Stimulated activated CD4-positive, alpha-beta T cell treated with anti-CD3 and anti-CD28 coated beads, TNF-alpha, amount 100 ng/mL, for 48 hours (primary cell): ENCODE data around the gene MAP4K1.
"Not testable (repeated sequence)": the region's sequence is repeated elsewhere in the genome, so short reads cannot be mapped to it uniquely, and the experiment has no call there.

Experiments used
- DNase-seq, 3 donors: peaks; one replicate each; pipeline ENCODE4 v3.0.0-alpha.2; 2020; ENCODE audit warnings: low read depth in 3 of 3

The MAP4K1 gene

DNA sequence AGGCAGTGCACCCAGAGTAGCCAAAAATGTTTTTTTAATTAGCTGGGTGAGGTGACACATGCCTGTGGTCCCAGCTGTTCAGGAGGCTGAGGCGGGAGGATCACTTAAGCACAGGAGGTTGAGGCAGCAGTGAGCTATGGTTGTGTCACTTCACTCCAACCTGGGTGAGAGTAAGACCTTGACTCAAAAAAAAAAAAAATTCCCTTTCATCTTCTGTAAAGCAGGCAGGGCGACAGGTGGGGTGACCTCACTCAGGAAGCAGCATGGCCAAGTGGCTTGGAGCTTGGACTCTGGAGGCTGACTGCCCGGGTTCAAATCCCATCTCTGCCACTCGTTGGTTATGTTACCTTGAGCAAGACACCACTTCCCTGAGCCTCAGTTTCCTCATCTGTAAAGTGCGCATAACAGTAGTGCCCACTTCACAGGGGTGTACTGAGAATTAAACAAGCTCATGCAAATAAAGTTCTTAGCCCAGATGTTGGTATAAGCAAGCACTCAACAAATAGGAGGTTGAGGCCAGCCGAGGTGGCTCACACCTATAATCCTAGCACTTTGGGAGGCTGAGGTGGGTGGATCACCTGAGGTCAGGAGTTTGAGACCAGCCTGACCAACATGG lies 48.3 kb downstream of the MAP4K1 start:
- DNase-seq = no peak

DNA sequence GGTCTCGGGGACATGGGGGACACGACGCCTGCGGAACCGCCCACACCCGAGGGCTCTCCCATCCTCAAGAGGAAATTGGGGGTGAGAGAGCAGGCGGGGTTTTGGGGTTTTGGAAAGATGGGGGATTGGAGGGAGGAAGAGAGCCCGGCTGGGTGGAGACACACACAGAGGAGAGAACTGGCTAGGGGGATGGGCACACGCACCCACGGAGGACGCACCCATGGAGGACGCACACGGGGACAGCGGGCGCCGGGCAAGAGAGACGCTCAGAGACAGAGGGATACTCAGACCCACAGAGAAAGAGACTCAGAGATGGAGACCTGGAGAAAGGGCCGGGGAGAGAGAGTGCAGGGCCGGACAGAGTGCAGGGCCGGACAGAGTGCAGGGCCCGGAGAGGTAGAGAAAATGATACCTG lies 52.1 kb downstream of the MAP4K1 start:
- DNase-seq = no peak

DNA sequence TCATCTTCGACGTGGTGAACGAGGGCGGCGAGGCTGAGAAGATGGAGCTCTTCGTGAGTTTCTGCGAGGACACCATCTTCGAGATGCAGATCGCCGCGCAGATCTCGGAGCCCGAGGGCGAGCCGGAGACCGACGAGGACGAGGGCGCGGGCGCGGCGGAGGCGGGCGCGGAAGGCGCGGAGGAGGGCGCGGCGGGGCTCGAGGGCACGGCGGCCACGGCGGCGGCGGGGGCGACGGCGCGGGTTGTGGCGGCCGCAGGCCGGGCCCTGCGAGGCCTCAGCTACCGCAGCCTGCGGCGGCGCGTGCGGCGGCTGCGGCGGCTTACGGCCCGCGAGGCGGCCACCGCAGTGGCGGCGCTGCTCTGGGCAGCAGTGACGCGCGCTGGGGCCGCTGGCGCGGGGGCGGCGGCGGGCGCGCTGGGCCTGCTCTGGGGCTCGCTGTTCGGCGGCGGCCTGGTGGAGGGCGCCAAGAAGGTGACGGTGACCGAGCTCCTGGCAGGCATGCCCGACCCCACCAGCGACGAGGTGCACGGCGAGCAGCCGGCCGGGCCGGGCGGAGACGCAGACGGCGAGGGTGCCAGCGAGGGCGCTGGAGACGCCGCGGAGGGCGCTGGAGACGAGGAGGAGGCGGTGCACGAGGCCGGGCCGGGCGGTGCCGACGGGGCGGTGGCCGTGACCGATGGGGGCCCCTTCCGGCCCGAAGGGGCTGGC lies 52.6 kb downstream of the MAP4K1 start:
- DNase-seq = no peak

DNA sequence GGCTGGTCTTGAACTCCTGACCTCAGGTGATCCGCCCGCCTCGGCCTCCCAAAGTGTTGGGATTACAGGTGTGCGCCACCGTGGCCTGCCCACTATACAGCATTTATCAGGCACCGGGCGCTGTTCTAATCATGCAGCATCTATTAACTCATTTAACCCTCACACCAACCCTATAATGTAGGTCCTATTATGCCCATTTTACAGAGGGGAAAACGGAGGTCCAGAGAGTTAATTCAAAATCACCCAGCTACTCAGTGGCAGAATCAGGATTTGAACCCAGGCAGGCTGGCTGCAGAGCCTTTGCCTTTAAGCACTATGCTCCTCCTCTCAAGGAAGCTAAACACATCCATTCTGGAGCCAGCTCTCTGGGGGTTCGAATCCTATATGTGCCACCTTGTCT lies 54.3 kb downstream of the MAP4K1 start:
- no peak for DNase-seq

DNA sequence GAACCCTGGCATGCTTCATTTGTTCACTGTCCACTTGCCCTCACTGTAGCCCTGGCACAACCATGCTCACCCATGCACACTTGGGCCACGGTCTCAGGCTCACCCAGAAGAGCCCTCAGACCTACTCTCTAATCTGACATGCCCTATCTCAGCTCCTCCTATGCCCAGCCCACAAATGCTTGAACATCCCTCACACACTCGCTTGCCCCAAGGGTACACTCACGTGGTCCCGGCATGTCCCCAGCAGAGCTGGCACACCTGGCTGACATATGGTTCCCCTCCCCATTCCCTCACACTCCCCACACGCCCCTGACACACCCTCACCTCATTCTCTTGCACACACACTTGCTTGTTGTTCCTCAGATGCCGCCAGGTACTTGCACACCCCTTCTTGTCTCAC lies 55.7 kb downstream of the MAP4K1 start:
- DNase-seq = no peak

DNA sequence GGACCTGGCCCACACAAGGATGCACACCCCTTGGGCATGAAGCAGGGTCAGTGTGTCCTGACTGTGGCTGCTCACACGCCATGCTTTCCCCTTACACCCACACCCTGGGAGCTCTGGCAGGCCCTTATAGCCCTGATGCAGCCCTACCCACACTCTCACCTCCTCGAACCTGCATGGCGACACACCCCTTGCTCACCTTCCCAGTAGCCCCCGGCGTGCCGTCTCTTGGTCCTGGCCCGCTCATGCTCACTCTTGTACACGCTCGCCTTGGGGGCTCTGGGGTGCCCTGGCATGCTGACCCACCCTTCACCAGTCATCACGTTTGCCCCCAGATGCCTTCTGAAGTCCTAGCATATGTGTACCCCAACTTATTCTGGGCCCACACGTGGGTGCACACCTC lies 56.1 kb downstream of the MAP4K1 start:
- DNase-seq = no peak

DNA sequence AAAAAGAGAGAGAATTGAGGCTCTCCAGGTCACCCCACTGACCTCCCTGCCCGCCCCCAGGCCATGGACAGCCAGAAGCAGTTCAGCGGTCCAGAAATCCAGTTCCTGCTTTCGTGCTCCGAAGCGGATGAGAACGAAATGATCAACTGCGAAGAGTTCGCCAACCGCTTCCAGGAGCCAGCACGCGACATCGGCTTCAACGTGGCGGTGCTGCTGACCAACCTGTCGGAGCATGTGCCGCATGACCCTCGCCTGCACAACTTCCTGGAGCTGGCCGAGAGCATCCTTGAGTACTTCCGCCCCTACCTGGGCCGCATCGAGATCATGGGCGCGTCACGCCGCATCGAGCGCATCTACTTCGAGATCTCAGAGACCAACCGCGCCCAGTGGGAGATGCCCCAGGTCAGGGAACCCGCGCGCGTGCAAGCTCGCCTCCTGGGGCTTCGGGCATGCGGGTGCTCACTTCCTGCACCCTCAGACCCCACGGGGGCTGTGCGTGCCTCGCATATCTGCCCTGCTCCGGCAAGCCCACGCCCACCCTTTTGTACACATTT lies 56.6 kb downstream of the MAP4K1 start:
- DNase-seq = no peak

DNA sequence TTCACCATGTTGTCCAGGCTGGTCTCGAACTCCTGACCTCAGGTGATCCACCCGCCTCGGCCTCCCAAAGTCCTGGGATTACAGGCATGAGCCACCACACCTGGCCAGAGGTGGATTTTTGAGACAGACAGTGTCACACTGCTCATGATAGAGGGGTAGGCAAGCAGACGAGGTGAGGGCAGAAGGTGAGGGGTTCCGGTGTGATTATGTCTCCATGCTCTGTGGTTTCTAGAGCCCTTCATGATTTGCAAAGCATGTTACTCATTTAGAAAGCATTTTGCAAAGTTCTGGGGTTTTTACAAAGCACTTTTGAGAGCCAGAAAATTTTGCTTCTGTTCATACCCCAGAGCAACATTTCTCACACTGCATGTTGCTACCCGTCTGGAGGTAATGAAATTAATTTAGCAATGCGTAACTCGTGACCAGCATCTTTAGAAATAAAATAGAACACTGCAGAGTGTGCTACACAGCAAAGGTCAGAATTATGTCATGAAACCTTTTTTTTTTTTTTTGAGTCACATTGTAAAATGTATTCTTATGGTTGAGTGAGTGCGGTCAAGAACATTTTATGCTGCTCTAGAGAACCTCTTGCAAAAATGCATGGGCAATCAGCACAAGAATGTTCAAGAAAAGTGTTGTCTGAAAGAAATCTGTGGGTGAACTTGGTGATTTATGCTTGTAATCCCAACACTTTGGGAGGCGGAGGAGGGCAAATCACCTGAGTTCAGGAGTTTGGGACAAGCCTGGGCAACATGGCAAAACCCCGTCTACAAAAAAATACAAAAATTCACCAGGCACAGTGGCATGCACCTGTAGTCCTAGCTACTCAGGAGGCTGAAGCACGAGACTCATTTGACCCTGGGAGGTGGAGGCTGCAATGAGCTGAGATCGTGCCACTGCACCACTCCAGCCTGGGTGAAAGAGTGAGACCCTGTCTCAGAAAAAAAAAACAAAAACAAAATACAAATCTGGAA lies 58.0 kb downstream of the MAP4K1 start:
- DNase-seq = no peak

DNA sequence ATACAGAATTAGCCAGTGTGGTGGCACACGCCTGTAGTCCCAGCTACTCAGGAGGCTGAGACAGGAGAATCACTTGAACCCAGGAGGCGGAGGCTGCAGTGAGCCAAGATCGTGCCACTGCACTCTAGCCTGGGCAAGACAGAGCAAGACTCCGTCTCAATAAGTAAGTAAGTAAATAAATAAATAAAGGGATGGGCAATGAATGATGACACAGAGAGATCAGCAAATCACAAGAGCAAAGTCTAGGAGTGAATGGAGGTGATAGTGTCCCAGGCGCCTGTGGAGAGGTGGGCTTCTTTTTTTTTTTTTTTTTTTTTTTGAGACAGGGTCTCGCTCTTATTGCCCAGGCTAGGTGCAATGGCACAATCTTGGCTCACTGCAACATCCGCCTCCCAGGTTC lies 58.8 kb downstream of the MAP4K1 start:
- DNase-seq = not testable (repeated sequence)

DNA sequence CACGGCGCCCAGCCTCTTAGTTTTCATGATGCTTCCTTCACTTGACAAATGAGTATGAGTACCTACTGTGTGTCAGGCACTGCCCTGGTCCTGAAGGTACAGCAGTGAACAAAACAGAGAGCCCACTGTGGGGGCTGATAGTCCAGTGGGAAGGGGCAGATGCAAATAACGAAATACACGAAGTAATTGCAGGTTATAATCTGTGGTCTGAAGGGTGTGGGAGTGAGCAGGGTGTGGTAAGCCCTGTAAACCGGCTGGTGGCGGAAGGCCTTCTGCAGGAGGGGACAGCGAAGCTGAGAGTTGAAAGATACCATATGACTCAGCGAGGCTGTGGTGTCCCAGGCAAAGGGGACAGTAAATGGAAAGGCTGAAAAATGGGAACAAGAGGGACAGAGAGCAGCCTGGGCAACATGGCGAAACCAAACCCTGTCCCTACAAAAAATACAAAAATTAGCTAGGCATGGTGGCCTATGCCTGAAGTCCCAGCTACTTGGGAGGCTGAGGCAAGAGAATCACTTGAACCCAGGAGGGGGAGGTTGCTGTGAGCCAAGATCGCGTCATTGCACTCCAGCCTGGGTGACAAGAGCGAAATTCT lies 60.5 kb downstream of the MAP4K1 start:
- DNase-seq = no peak

DNA sequence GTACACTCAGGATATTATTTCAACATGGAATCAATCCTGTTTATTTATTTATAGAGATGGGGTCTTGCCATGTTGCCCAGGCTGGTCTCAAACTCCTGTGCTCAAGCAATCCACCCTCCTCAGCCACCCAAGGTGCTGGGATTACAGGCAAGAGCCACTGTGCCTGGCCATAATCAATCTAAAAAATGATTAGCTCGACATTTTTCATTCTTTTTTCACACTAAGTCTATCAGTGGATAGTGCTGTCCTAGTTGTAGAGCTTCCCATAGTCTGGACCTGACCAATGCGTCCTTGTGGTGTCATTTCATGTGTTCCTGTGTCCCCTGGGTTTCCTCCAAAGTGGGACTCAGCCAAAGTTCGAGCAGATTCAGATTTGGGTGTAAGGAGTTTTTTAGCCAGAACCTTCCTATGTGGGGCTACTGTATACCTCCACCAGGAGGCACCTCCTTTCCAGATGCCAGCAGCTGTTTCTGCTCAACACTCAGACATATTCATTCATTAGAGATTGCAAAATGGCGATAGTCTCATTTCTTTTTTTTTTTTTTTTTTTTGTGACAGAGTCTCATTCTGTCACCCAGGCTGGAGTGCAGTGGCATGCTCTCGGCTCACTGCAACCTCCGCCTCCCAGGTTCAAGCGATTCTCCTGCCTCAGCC lies 61.1 kb downstream of the MAP4K1 start:
- DNase-seq = no peak

DNA sequence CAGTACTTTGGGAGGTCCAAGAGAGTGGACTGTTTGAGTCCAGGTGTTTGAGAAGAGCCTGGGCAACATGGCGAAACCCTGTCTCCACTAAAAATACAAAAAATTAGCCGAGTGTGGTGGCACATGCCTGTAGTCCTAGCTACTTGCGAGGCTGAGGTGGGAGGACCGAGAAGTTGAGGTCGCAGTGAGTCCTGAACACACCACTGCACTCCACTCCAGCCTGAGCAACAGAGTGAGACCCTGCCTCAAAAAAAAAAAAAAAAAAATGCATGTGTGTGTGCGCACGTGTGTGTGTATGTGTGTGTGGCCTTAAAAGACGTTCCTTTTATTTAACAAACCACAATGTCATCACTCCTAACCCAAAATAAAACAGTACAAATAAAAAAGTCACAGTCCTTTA lies 62.6 kb downstream of the MAP4K1 start:
- no peak for DNase-seq

DNA sequence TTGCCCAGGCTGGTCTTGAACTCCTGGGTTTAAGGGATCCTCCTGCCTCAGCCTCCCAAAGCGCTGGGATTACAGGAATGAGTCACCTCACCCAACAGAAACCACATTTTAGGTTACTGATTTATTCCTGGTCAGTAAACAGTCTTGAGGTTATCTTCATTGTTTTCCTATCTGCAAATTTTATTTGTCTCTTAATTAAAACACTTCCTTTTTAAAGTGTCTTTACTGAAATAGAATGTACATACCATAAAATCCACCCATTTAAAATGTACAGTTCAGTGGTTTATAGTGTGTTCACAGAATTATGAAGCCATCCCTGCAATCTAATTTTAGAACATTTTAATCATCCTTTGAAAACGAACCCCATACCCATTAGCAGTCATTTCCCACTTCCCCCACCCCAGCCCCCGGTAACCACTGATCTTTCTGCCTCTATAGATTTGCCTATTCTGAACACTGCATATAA lies 63.0 kb downstream of the MAP4K1 start:
- DNase-seq = no peak

DNA sequence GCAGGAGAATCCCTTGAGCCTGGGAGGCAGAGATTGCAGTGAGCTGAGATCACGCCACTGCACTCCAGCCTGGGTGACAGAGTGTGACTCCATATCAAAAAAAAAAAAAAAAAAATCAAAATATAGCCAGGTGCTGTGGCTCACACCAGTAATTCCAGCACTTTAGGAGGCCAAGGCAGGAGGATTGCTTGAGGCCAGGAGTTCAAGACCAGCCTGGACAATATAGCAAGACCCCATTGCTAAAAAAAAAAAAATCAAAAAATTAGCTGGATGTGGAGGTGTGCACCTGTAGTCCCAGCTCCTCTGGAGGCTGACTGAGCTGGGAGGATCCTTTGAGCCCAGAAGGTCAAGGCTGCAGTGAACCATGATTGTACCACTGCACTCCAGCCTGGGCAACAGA lies 64.5 kb downstream of the MAP4K1 start:
- not testable (repeated sequence) for DNase-seq

DNA sequence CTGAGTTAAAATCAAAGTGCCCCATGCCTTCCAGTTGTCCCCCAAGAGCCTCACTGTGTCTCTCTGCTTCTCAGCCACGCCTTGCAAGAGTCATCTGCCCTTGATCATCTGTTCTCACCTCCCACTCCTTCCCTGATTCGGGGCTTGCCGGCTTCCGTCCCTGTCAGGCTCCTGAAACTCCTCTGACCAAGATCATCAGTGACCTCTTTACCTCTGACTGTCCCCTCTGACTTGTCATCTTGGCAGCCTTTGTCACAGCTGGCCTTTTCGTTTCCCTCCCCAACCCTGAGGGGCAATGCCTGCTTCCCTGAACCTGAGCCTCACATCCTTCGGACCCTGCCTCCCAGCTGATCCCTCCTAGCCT lies 66.3 kb downstream of the MAP4K1 start:
- peak in 2 of 3 donors; percentile 50 for DNase-seq

DNA sequence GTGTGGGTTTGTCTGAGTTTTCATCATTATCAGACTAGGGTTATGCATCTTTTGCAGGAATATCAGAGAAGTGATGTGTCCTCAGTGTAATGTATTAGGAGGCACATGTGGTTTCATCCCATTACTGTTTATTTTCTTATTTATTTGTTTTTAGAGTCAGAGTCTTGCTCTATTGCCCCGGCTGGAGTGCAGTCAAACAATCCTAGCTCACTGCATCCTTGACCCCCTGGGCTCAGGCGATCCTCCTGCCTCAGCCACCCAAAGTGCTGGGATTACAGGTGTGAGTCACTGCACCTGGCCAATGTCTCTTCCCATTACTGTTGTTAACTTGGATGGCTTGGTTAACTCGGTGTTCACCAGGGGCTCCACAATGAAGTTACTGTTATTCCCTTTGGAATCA lies 67.4 kb downstream of the MAP4K1 start:
- no peak for DNase-seq

DNA sequence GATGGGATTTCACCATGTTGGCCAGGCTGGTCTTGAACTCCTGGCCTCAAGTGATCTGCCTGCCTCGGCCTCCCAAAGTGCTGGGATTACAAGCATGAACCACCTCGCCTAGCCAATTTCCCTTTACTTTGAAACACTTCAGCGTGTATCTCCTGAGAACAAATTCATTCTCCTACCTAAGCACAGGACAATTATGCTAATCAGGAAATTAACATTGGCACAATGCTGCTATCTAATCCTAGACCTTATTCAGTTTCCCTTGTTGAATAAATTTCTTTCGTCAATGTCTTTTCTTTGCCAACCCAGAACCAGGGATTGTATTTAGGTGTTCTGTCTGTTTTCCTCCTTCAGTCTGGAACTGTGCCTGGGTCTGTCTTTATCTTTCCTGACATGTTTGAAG lies 67.8 kb downstream of the MAP4K1 start:
- DNase-seq = no peak

DNA sequence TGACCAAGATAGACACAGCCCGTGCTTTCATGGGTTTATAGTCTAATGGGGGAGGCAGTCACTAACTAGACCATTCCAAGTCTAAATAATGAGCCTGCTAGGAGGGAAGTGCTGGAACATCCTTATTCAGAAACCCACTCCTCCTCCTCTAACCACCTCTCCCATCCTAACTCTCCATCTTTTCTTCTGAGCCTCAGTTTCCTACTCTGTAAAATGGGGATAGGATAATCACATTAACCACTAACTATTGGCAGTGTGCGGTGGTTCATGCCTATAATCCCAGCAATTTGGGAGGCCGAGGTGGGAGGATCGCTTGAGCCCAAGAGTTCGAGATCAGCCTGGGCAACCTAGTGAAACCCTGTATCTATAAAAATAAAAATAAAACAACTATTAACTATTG lies 68.7 kb downstream of the MAP4K1 start:
- DNase-seq = no peak

DNA sequence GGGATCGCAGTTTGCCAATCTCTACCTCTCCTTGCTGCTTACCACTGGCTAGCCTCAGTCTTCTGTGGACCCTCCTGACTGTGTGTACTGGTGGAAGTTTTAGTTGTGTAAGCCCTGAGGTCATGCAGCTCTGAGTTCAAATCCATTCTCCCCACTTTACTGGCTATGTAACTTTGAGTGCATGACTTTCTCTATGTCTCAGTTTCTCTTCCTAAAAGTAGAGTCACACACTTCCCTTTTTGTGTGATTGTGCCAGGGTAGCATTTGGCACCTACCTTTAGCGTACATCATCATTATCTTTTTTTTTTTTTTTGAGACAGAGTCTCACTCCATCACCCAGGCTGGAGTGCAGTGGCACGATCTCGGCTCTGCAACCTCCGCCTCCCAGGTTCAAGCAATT lies 70.3 kb downstream of the MAP4K1 start:
- DNase-seq = no peak

DNA sequence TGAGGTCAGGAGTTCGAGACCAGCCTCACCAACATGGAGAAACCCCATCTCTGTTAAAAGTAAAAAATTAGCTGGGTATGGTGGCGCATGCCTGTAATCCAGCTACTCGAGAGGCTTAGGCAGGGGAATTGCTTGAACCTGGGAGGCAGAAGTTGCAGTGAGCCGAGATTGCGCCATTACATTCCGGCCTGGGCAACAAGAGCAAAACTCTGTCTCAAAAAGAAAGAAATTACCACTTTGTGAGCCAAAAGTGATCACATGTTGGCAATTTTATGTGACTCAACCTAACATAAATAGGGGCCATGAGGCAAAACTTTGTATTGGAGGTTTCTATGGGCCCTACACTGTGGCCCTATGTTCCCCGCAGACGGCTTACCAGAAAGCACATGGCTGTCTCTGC lies 72.2 kb downstream of the MAP4K1 start:
- DNase-seq = no peak

DNA sequence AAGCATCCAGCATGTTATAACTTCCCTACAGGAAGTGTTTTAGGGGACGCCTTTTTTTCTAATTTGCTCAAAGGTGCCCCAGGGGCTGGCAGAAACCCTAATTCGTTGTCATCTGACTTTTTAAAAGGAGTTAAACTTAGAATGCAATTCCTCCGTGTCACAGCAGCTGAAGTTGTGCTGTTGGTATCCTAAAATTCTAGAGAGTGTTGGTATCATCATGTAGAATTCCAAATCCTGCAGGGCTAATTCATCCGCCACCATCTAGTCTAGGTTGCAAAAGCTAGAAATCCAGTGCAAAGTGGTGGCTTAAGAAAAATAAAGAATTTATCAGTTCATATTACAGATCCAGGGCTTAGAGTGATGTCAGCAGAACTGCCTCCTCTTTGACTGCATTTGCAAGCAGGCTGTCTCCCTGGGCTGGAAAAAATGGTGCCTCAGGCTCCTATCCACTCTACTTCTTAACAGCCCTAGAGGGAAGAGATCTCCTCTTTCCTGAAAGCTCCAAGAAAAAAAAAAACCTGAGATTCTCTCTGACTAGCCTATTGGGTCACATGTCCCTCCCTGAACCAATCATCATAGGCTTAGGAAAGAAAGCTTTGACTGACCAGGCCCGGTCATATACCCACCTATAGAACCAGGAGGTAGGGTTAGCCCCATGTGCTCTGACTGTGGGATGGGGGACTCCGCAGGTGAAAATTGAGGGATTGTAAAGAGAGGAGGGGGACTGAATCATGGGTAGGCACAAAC lies 73.0 kb downstream of the MAP4K1 start:
- DNase-seq = no peak
